Endothelial cell of umbilical vein (primary cell): Measurements from ENCODE around the gene FAM193B. TPM values are rescaled to one million over a fixed set of nuclear protein-coding genes. Genes with fewer than 3 reads are reported as not detected.

Experiments
- BruUV-seq: library from RNA; stranded (reverse); fragments of 400-500 nt; replicated peaks from 2 replicates; lab custom pipeline; 2021; lab: Mats Ljungman, UMichigan
- CTCF ChIA-PET: fragments of 300-600, 350-600 bp; sonication (Branson Sonifier 250); formaldehyde crosslinking; loops from one replicate; lab custom pipeline; 2021; ENCODE audit warnings: antibody characterized with exemption, inconsistent platforms; lab: Charles Lee
- POLR2A ChIA-PET: fragments of 300-600, 350-600 bp; sonication (Branson Sonifier 250); formaldehyde crosslinking; loops from one replicate; lab custom pipeline; 2021; ENCODE audit warnings: antibody characterized with exemption, inconsistent platforms; lab: Charles Lee
- DNase-seq: peaks from one replicate; pipeline ENCODE4 v3.0.0-alpha.2; 2011; ENCODE audit warnings: low read depth, low spot score
- FAIRE-seq: peaks from 2 replicates; lab custom pipeline; 2011; peaks lifted over from hg19 to GRCh38; lab: Jason Lieb, UNC
- H2AFZ ChIP-seq: 2 replicates; pipeline ENCODE4 v1.6.0; 2012; ENCODE audit warnings: low read depth, low read length, control low read depth, inconsistent platforms
- H3K27ac ChIP-seq: 2 replicates; pipeline ENCODE4 v1.5.1; 2011; ENCODE audit warnings: low read depth, mild to moderate bottlenecking, control low read depth, low read length, moderate library complexity; ENCODE audit not compliant: insufficient read depth
- H3K27me3 ChIP-seq, 2 experiments: 2 replicates each; pipeline versions ENCODE4 v1.6.0 to v1.6.1; 2011; ENCODE audit warnings: low read length in 2 of 2, mixed read lengths in 1 of 2; ENCODE audit not compliant: control insufficient read depth in 2 of 2, insufficient read depth in 2 of 2
- H3K36me3 ChIP-seq, 2 experiments: 2 replicates in 1 of 2; 3 replicates in 1 of 2; pipeline ENCODE4 v1.5.1; 2011; ENCODE audit warnings: low read length in 2 of 2, mild to moderate bottlenecking in 1 of 2, moderate library complexity in 1 of 2; ENCODE audit not compliant: control insufficient read depth in 2 of 2, insufficient read depth in 2 of 2; ENCODE audit errors: extremely low read depth in 1 of 2
- H3K4me1 ChIP-seq: 3 replicates; pipeline ENCODE4 v1.5.1; 2011; ENCODE audit warnings: mild to moderate bottlenecking, low read length; ENCODE audit not compliant: control insufficient read depth, insufficient read depth; ENCODE audit errors: extremely low read depth
- H3K4me2 ChIP-seq: 2 replicates; pipeline ENCODE4 v1.6.1; 2011; ENCODE audit warnings: low read length, control low read depth, mixed read lengths; ENCODE audit not compliant: insufficient read depth
- H3K4me3 ChIP-seq, 3 experiments: fragments of 200-600 bp in 1 of 3; sonication (generic), shearing (Covaris generic) in 1 of 3; replicated peaks in 1 of 3; 2 replicates each; pipeline ENCODE4 v1.5.1; 2011 to 2016; ENCODE audit warnings: control low read depth in 3 of 3, low read length in 3 of 3, mild to moderate bottlenecking in 2 of 3, inconsistent platforms in 1 of 3, low read depth in 1 of 3, moderate library complexity in 1 of 3; ENCODE audit not compliant: insufficient read depth in 1 of 3
- H3K79me2 ChIP-seq: 2 replicates; pipeline ENCODE4 v1.6.0; 2012; ENCODE audit warnings: low read length, inconsistent platforms; ENCODE audit not compliant: control insufficient read depth, insufficient read depth
- H3K9ac ChIP-seq: replicated peaks from 2 replicates; pipeline ENCODE3; 2011; ENCODE audit warnings: low read length, control low read depth; ENCODE audit not compliant: insufficient read depth; ENCODE audit errors: extremely low read depth
- H3K9me1 ChIP-seq: replicated peaks from 3 replicates; pipeline ENCODE4 v1.6.0; 2011; ENCODE audit warnings: mild to moderate bottlenecking, low read length; ENCODE audit not compliant: control insufficient read depth, insufficient read depth; ENCODE audit errors: extremely low read depth
- H3K9me3 ChIP-seq: replicated peaks from 2 replicates; pipeline ENCODE4 v1.5.1; 2012; ENCODE audit warnings: low read length, inconsistent platforms; ENCODE audit not compliant: control insufficient read depth, insufficient read depth
- H4K20me1 ChIP-seq: replicated peaks from 2 replicates; pipeline ENCODE3; 2011; ENCODE audit warnings: mild to moderate bottlenecking, low read length; ENCODE audit not compliant: control insufficient read depth, insufficient read depth; ENCODE audit errors: extremely low read depth
- EZH2 ChIP-seq: IDR thresholded peaks from 2 replicates; pipeline ENCODE4 v1.6.1; 2012; ENCODE audit warnings: borderline replicate concordance, low read depth, mild to moderate bottlenecking, moderate library complexity, low read length, inconsistent platforms; ENCODE audit not compliant: severe bottlenecking
- FOS ChIP-seq: IDR thresholded peaks from 2 replicates; pipeline ENCODE4 v1.6.1; 2011; ENCODE audit warnings: mild to moderate bottlenecking, low read length, moderate library complexity, borderline replicate concordance; ENCODE audit not compliant: insufficient read depth
- GATA2 ChIP-seq: IDR thresholded peaks from 2 replicates; pipeline ENCODE4 v1.7.0; 2011; ENCODE audit warnings: low read depth, mild to moderate bottlenecking, moderate library complexity, mixed read lengths, low read length; ENCODE audit not compliant: insufficient read length, insufficient read depth
- JUN ChIP-seq: IDR thresholded peaks from 2 replicates; pipeline ENCODE4 v1.6.1; 2011; ENCODE audit warnings: borderline replicate concordance, low read depth; ENCODE audit not compliant: insufficient read length, insufficient read depth
- MYC ChIP-seq: IDR thresholded peaks from one replicate; pipeline ENCODE4 v1.6.1; 2011; ENCODE audit warnings: mild to moderate bottlenecking, low read depth, low read length
- POLR2A ChIP-seq: IDR thresholded peaks from 2 replicates; pipeline ENCODE4 v1.6.1; 2012; ENCODE audit warnings: low read depth, mild to moderate bottlenecking, control low read depth, low read length
- POLR2AphosphoS5 ChIP-seq: IDR thresholded peaks from 2 replicates; pipeline ENCODE4 v1.6.1; 2012; ENCODE audit warnings: low read depth, mild to moderate bottlenecking, control low read depth, low read length, moderate library complexity; ENCODE audit not compliant: insufficient read depth
- dilution Hi-C: fragments of 300-500 bp; cut with MboI; formaldehyde crosslinking; loops from one replicate; pipeline ENCODE4 v1.15.0; 2019; ENCODE audit warnings: low sequenced_read_pairs; ENCODE audit not compliant: extremely low pct_ligation_motif_present
- intact Hi-C: fragments of 100-400 bp; cut with micrococcal nuclease; formaldehyde crosslinking; loops from one replicate; pipeline ENCODE4 v1.10.0; 2022
- polyA plus RNA-seq, 4 experiments: library from polyadenylated mRNA; depleted of rRNA in 3 of 4; stranded (reverse) in 3 of 4; unstranded in 1 of 4; fragments of >200 nt; gene quantifications; 2 replicates each; pipeline versions ENCODE4 v1.2.1 to v1.2.3, GENCODE V29; 2011 to 2012; ENCODE audit warnings: missing spikeins in 1 of 4
- total RNA-seq: library from RNA; stranded (reverse); gene quantifications from 2 replicates; pipeline ENCODE4 v1.2.3, GENCODE V29; 2021
- TF ChIP-seq, protein P1 (sequence below): IDR thresholded peaks from 2 replicates; pipeline ENCODE4 v1.6.1; 2011; ENCODE audit not compliant: insufficient read depth, insufficient read length
- TF ChIP-seq, protein P2 (sequence below), 2 donors: IDR thresholded peaks; 1 replicate in 1 of 2; 2 replicates in 1 of 2; pipeline ENCODE4 v1.5.1; 2011; ENCODE audit warnings: low read length in 2 of 2, mild to moderate bottlenecking in 2 of 2, moderate library complexity in 2 of 2, control low read depth in 1 of 2, inconsistent platforms in 1 of 2, low read depth in 1 of 2; ENCODE audit not compliant: insufficient read depth in 1 of 2; ENCODE audit errors: extremely low read depth in 1 of 2

Gene FAM193B
- total and polyA plus RNA-seq, 2 donors (not counting 3 experiments of a cell fraction or from before 2014, with no cell fraction given) = 57.9 to 75.7 TPM

DNA sequence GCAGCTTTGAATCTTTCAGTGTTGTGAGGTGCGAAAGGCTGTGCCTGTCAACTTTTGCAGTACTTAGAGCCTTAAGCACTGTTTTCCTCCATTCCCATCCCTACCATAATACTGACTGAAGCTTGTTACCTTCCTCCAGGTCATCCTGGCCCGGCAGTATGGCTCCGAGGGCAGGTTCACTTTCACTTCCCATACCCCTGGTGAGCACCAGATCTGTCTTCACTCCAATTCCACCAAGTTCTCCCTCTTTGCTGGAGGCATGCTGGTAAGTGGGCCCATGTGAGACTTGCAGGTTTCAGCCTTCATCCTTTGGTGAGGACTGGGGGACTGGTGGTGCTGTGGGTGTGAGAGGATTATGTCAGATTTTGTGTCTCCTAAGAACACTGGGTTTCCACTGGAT, 39.1 kb upstream of the FAM193B start:
- Histone ChIP-seq H3K9me1 (no peaks in the 10 kb centered on the region), H3K4me1 (peaks cover 11% of the 10 kb centered on the region), H3K79me2 (peaks cover 23% of the 10 kb centered on the region), H3K4me3 (peak overlapping the region in 1 of 3 experiments; percentile 90), H3K9ac (no peak overlapping the region), H4K20me1 (no peaks in the 10 kb centered on the region), H2AFZ (no peak overlapping the region), H3K27me3 (peaks cover 7 to 22% of the 10 kb centered on the region in 2 experiments), H3K27ac (no peak overlapping the region), H3K4me2 (peak overlapping the region; percentile 65), H3K36me3 (peaks cover 16 to 33% of the 10 kb centered on the region in 2 experiments), H3K9me3 (no peaks in the 10 kb centered on the region)
- ChIA-PET CTCF (interaction anchor here (3.2 kb wide), 1 partner anchor 14 kb away, joined by 15 read pairs; no protein-coding TSS in a partner anchor), POLR2A (no interaction called here)
- TF ChIP-seq FOS (no peak), POLR2AphosphoS5 (no peak), POLR2A (no peak), EZH2 (no peak), GATA2 (no peak), JUN (no peak), MYC (no peak)
- TF ChIP-seq, protein P1, sequence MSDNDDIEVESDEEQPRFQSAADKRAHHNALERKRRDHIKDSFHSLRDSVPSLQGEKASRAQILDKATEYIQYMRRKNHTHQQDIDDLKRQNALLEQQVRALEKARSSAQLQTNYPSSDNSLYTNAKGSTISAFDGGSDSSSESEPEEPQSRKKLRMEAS = no peak
- TF ChIP-seq, protein P2, sequence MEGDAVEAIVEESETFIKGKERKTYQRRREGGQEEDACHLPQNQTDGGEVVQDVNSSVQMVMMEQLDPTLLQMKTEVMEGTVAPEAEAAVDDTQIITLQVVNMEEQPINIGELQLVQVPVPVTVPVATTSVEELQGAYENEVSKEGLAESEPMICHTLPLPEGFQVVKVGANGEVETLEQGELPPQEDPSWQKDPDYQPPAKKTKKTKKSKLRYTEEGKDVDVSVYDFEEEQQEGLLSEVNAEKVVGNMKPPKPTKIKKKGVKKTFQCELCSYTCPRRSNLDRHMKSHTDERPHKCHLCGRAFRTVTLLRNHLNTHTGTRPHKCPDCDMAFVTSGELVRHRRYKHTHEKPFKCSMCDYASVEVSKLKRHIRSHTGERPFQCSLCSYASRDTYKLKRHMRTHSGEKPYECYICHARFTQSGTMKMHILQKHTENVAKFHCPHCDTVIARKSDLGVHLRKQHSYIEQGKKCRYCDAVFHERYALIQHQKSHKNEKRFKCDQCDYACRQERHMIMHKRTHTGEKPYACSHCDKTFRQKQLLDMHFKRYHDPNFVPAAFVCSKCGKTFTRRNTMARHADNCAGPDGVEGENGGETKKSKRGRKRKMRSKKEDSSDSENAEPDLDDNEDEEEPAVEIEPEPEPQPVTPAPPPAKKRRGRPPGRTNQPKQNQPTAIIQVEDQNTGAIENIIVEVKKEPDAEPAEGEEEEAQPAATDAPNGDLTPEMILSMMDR (IDR thresholded peaks at IDR 0.05; ENCODE audit: extremely low read depth in 1 of 2, insufficient read depth in 1 of 2, low read depth in 1 of 2, low read length in 2 of 2) = no peak
- FAIRE-seq (no peak), DNase-seq (no peak)
- intact Hi-C loops = loop anchor here (2.0 to 10.0 kb wide), 3 partner anchors 33 to 1209 kb away; partner anchors contain the start of genes FAM193B, HIGD2A and NOP16
- BruUV-seq = no TSS peak
- dilution Hi-C loops = no loop called here
